ENCODE data around the gene MICU2. TPM values are rescaled to one million over a fixed set of nuclear protein-coding genes. Genes with fewer than 3 reads are reported as not detected.

The MICU2 gene
- total and polyA plus RNA-seq, 10 of the 15 experiments (the other 5 are each of a cell fraction or from before 2014, with no cell fraction given), result 17.7 to 56.6 (median 43.8) TPM

DNA sequence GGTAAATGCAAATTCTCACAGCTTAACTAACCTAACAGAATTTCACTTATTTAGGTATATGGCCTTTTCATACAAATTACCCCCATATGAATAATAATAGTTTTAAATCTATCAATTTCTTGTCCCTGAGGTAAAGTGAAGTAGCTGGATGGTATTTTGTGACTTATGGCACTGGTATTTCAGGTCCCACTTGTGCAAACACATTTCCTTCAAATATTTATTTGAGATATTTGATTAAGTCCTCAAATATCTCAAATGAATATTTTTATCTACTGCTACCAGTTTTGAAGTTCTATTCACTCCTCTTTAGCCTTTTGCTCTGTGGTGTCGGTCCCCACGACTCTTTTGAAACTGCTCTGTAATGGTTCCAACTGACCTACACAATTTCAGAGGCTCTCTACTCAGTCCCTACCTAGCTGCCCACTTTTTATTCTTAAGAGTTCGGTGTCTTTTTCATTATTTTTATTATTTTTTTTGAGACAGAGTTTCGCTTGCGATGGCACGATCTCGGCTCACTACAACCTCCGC lies 85.3 kb downstream of the MICU2 start:
- POLR2A ChIA-PET, result no interaction called here
- FAIRE-seq (no peak), DNase-seq (ENCODE audit: low read depth, low spot score) (no peak), ATAC-seq (no peak)
- intact Hi-C loops (cut with micrococcal nuclease; ENCODE audit: unreplicated experiment) (no loop called here), in situ Hi-C loops (cut with MboI) (no loop called here)
- CTCF ChIA-PET, result interaction anchor here (0.9 kb wide), 1 partner anchor 12 kb away, joined by 3 read pairs; no protein-coding TSS in a partner anchor
- SMC1A ChIA-PET (ENCODE audit: uncharacterized antibody, unreplicated experiment), result no interaction called here
- Histone ChIP-seq H3K27me3 (replicated peaks in 1 of 2; ENCODE audit: control insufficient read depth in 2 of 2, insufficient read depth in 2 of 2, low read length in 1 of 2) (no peaks in the 10 kb centered on the region), H3K9ac (ENCODE audit: control insufficient read depth, insufficient read depth, low read length) (no peak overlapping the region), H3K9me3 (replicated peaks; ENCODE audit: control insufficient read depth, insufficient read depth, low read length) (no peaks in the 10 kb centered on the region), H4K20me1 (ENCODE audit: control insufficient read depth, insufficient read depth) (no peaks in the 10 kb centered on the region), H3K4me1 (ENCODE audit: control insufficient read depth, insufficient read depth, low read length) (no peaks in the 10 kb centered on the region), H3K36me3 (ENCODE audit: control insufficient read depth in 2 of 2, insufficient read depth in 2 of 2, low read length in 1 of 2) (peaks cover 0 to 7% of the 10 kb centered on the region in 2 experiments; a peak in 1 of 4 replicates), H3K79me2 (ENCODE audit: control insufficient read depth, insufficient read depth, low read length) (no peaks in the 10 kb centered on the region), H3K4me2 (ENCODE audit: control insufficient read depth, insufficient read depth) (no peak overlapping the region), H3K27ac (ENCODE audit: control insufficient read depth, insufficient read depth) (no peak overlapping the region), H3K4me3 (no peak overlapping the region), H2AFZ (ENCODE audit: control insufficient read depth, low read depth, low read length) (no peak overlapping the region)
- no TSS peak for BruUV-seq (replicated peaks)
- WGBS (ENCODE audit: insufficient coverage, insufficient replicate concordance, low lambda C conversion rate, missing lambda C conversion rate), result 96% methylated on average over 8 of the region's 8 CpGs
- RAD21 ChIA-PET (ENCODE audit: unreplicated experiment), result no interaction called here
- TF ChIP-seq BHLHE40 (IDR thresholded peaks at IDR 0.05; ENCODE audit: borderline replicate concordance in 1 of 2, low read depth in 2 of 2, low read length in 1 of 2), result no peak
- no peak for TF ChIP-seq ZBED1 (IDR thresholded peaks at IDR 0.05; ENCODE audit: borderline replicate concordance)
- no peak for TF ChIP-seq BRCA1 (IDR thresholded peaks at IDR 0.05; ENCODE audit: low read depth, low read length)
- no peak for TF ChIP-seq MYC (IDR thresholded peaks at IDR 0.05; ENCODE audit: insufficient read depth, insufficient read length, insufficient replicate concordance, low read length, severe bottlenecking)
- TF ChIP-seq SPI1 (IDR thresholded peaks at IDR 0.05; ENCODE audit: borderline replicate concordance, insufficient read depth, low read depth, low read length), result no peak
- TF ChIP-seq RAD51 (IDR thresholded peaks at IDR 0.05), result no peak
- TF ChIP-seq, protein P1, sequence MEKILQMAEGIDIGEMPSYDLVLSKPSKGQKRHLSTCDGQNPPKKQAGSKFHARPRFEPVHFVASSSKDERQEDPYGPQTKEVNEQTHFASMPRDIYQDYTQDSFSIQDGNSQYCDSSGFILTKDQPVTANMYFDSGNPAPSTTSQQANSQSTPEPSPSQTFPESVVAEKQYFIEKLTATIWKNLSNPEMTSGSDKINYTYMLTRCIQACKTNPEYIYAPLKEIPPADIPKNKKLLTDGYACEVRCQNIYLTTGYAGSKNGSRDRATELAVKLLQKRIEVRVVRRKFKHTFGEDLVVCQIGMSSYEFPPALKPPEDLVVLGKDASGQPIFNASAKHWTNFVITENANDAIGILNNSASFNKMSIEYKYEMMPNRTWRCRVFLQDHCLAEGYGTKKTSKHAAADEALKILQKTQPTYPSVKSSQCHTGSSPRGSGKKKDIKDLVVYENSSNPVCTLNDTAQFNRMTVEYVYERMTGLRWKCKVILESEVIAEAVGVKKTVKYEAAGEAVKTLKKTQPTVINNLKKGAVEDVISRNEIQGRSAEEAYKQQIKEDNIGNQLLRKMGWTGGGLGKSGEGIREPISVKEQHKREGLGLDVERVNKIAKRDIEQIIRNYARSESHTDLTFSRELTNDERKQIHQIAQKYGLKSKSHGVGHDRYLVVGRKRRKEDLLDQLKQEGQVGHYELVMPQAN (conservative IDR thresholded peaks at IDR 0.05), result no peak
- TF ChIP-seq CBX5 (IDR thresholded peaks at IDR 0.05; ENCODE audit: low read depth), result no peak
- no peak for TF ChIP-seq ATF7 (IDR thresholded peaks at IDR 0.05; ENCODE audit: low read depth)
- TF ChIP-seq, protein P2, sequence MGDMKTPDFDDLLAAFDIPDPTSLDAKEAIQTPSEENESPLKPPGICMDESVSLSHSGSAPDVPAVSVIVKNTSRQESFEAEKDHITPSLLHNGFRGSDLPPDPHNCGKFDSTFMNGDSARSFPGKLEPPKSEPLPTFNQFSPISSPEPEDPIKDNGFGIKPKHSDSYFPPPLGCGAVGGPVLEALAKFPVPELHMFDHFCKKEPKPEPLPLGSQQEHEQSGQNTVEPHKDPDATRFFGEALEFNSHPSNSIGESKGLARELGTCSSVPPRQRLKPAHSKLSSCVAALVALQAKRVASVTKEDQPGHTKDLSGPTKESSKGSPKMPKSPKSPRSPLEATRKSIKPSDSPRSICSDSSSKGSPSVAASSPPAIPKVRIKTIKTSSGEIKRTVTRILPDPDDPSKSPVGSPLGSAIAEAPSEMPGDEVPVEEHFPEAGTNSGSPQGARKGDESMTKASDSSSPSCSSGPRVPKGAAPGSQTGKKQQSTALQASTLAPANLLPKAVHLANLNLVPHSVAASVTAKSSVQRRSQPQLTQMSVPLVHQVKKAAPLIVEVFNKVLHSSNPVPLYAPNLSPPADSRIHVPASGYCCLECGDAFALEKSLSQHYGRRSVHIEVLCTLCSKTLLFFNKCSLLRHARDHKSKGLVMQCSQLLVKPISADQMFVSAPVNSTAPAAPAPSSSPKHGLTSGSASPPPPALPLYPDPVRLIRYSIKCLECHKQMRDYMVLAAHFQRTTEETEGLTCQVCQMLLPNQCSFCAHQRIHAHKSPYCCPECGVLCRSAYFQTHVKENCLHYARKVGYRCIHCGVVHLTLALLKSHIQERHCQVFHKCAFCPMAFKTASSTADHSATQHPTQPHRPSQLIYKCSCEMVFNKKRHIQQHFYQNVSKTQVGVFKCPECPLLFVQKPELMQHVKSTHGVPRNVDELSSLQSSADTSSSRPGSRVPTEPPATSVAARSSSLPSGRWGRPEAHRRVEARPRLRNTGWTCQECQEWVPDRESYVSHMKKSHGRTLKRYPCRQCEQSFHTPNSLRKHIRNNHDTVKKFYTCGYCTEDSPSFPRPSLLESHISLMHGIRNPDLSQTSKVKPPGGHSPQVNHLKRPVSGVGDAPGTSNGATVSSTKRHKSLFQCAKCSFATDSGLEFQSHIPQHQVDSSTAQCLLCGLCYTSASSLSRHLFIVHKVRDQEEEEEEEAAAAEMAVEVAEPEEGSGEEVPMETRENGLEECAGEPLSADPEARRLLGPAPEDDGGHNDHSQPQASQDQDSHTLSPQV (IDR thresholded peaks at IDR 0.05), result no peak
- no peak for TF ChIP-seq CHD2 (IDR thresholded peaks at IDR 0.05; ENCODE audit: borderline replicate concordance, low read depth, low read length)
- no peak for TF ChIP-seq SUZ12 (IDR thresholded peaks at IDR 0.05; ENCODE audit: unreplicated experiment)
- TF ChIP-seq EGR1 (IDR thresholded peaks at IDR 0.05; ENCODE audit: borderline replicate concordance in 1 of 2, low read depth in 2 of 2, low read length in 2 of 2), result no peak
- TF ChIP-seq ZBTB33 (IDR thresholded peaks at IDR 0.05), result no peak
- no peak for TF ChIP-seq EZH2 (IDR thresholded peaks at IDR 0.05; ENCODE audit: borderline replicate concordance, control insufficient read depth, low read depth, low read length)
- no peak for TF ChIP-seq MEF2A (IDR thresholded peaks at IDR 0.05; ENCODE audit: insufficient read depth, low read depth, low read length)

All from GM12878 (cell line).